Neutrophil (primary cell): ENCODE results near the gene RIOK2.

ENCODE experiments used
- H3K27ac ChIP-seq: fragments of 200-600 bp; sonication (generic); 2 replicates; pipeline ENCODE4 v1.5.1; 2016; ENCODE audit warnings: mild to moderate bottlenecking, moderate library complexity
- H3K27me3 ChIP-seq: fragments of 200-600 bp; sonication (generic); 2 replicates; pipeline ENCODE4 v1.6.0; 2016; ENCODE audit warnings: mild to moderate bottlenecking
- H3K36me3 ChIP-seq: fragments of 200-600 bp; sonication (generic); 2 replicates; pipeline ENCODE4 v1.5.1; 2017
- H3K4me1 ChIP-seq, 2 experiments: fragments of 200-600 bp in 1 of 2; sonication (generic) in 1 of 2; 1 replicate in 1 of 2; 2 replicates in 1 of 2; pipeline versions ENCODE4 v1.5.1 to v1.6.1; 2013 to 2016; ENCODE audit warnings: low read depth in 1 of 2, low read length in 1 of 2, mild to moderate bottlenecking in 1 of 2, moderate library complexity in 1 of 2; ENCODE audit not compliant: control insufficient read depth in 1 of 2, insufficient read depth in 1 of 2
- H3K4me3 ChIP-seq, 2 experiments: fragments of 200-600 bp in 1 of 2; sonication (generic) in 1 of 2; 1 replicate in 1 of 2; 2 replicates in 1 of 2; pipeline ENCODE4 v1.5.1; 2013 to 2016; ENCODE audit warnings: low read depth in 1 of 2, low read length in 1 of 2, mild to moderate bottlenecking in 1 of 2, moderate library complexity in 1 of 2
- H3K9me3 ChIP-seq: fragments of 200-600 bp; sonication (generic); 2 replicates; pipeline ENCODE4 v1.5.1; 2016
- TF ChIP-seq, protein P1 (sequence below): fragments of 200-600 bp; sonication (generic); IDR thresholded peaks from 2 replicates; pipeline ENCODE4 v1.5.1; 2016; ENCODE audit warnings: antibody characterized with exemption

RIOK2 gene

DNA sequence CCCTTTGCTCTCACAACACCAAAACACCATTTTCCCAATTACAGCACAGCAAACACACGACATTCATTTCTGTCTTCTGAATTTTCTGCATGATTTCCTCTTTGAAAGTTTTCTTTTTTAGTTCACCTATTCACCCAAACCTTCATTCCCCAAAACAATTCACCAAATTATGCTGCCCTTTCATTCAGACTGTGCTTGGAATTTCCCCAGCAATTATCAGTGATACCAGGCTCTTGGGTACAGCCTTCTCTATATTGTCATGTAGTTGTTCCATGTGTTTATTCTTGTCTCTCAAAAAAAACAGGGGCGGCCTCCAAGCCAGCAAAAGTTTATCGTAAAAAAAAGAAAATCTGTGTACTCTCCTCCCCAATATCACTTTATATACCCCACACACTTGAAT, 31.7 kb downstream of the RIOK2 start:
- H3K9me3 ChIP-seq = no peaks in the 10 kb centered on the region
- H3K36me3 ChIP-seq = no peaks in the 10 kb centered on the region
- H3K27me3 ChIP-seq = no peaks in the 10 kb centered on the region
- no peaks in the 10 kb centered on the region for H3K4me1 ChIP-seq
- H3K27ac ChIP-seq = no peak overlapping the region
- TF ChIP-seq, protein P1, sequence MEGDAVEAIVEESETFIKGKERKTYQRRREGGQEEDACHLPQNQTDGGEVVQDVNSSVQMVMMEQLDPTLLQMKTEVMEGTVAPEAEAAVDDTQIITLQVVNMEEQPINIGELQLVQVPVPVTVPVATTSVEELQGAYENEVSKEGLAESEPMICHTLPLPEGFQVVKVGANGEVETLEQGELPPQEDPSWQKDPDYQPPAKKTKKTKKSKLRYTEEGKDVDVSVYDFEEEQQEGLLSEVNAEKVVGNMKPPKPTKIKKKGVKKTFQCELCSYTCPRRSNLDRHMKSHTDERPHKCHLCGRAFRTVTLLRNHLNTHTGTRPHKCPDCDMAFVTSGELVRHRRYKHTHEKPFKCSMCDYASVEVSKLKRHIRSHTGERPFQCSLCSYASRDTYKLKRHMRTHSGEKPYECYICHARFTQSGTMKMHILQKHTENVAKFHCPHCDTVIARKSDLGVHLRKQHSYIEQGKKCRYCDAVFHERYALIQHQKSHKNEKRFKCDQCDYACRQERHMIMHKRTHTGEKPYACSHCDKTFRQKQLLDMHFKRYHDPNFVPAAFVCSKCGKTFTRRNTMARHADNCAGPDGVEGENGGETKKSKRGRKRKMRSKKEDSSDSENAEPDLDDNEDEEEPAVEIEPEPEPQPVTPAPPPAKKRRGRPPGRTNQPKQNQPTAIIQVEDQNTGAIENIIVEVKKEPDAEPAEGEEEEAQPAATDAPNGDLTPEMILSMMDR = no peak
- no peak overlapping the region for H3K4me3 ChIP-seq

DNA sequence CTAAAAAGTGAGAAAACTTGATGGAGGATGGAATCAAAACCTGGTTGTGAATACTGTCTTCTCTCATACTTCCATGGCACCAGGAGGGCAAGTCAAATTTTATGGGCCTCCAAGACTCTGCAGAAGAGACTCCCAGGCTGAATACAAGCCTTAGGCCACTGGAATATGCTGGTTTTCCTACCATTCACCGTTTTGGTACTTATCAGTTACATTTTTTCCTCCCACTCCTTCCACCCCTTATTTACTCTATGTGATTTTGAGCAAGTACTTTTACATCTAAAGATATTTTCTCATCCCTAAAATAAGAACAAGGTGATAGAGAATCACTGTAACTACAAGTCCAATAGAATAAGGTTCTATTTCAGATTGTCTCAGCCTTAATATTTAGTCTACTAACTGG, 32.6 kb downstream of the RIOK2 start:
- Histone ChIP-seq H3K36me3 (no peaks in the 10 kb centered on the region), H3K27ac (no peak overlapping the region), H3K9me3 (no peaks in the 10 kb centered on the region), H3K27me3 (no peaks in the 10 kb centered on the region), H3K4me3 (no peak overlapping the region), H3K4me1 (no peaks in the 10 kb centered on the region)
- TF ChIP-seq, protein P1 = no peak

DNA sequence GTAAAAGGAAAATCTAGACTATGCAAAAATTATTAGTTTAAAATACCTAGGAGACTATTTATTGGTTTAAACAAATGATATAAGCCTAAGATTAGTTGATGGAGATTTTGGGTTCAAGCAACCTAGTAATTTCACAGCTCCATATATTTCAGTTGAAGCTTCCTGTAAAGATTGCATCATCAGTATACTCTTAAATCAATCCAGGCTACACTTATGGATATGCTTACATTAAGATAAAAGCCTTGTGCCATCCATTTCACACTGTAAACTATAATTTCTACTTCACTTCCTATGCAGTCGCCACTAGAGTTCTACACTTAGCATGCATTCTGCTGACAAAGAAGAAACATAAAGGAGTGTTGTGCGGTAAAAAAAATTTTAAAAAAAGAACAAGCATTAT, 33.3 kb downstream of the RIOK2 start:
- TF ChIP-seq, protein P1 = no peak

DNA sequence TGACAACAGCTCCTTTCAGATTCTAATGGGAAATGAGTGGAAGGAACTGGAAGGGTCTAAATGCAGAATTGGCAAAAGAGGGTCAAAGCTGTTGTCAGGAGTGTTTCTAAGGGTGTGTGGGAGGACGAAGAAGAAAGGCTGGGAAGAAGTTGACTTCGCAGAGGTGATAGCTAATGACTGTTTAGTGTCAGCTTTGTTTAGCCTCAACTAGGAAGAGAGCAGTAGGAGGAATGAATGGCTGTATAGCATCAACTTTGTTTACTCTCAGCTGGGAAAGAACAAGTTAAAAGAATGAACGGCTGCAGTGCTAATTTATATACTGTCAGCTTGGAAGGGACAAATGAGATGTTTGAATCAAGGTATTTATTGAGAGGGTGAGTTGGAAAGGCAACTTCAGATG, 34.8 kb downstream of the RIOK2 start:
- H3K4me1 ChIP-seq = no peaks in the 10 kb centered on the region
- H3K27me3 ChIP-seq = no peaks in the 10 kb centered on the region
- H3K4me3 ChIP-seq = no peak overlapping the region
- TF ChIP-seq, protein P1 = no peak
- no peaks in the 10 kb centered on the region for H3K36me3 ChIP-seq
- no peak overlapping the region for H3K27ac ChIP-seq
- H3K9me3 ChIP-seq = no peaks in the 10 kb centered on the region

More for the DNA sequence above, 33.3 kb downstream of the RIOK2 start:
- Histone ChIP-seq H3K9me3 (no peaks in the 10 kb centered on the region), H3K27ac (no peak overlapping the region), H3K4me3 (no peak overlapping the region), H3K27me3 (no peaks in the 10 kb centered on the region), H3K4me1 (no peaks in the 10 kb centered on the region), H3K36me3 (no peaks in the 10 kb centered on the region)

DNA sequence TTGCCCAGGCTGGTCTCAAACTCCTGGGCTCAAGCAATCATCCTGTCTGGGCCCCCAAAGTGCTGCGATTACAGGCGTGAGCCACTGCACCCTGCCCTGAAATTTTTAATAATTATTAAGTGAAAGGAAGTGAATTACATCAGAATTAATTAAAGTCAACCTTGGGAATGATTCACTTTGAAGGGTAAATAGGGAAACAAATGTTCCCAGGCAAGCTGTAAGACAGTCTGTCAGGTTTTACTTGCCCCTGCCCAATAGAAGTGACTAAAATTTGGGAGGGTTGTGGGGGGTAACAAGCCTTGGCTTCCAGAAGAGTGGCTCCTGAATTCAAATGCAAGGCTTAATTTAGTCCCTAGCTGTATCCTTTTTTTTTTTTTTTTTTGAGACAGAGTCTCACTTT, 39.3 kb downstream of the RIOK2 start:
- Histone ChIP-seq H3K9me3 (no peaks in the 10 kb centered on the region), H3K27ac (no peak overlapping the region)
- TF ChIP-seq, protein P1 = no peak

More for the DNA sequence above, 39.3 kb downstream of the RIOK2 start:
- Histone ChIP-seq H3K4me1 (no peaks in the 10 kb centered on the region), H3K4me3 (no peak overlapping the region), H3K36me3 (no peaks in the 10 kb centered on the region), H3K27me3 (no peaks in the 10 kb centered on the region)
